ENCODE data around the gene GPT2.
A peak's percentile ranks its signal among the peaks of the same experiment; 100 is the strongest.

DNA sequence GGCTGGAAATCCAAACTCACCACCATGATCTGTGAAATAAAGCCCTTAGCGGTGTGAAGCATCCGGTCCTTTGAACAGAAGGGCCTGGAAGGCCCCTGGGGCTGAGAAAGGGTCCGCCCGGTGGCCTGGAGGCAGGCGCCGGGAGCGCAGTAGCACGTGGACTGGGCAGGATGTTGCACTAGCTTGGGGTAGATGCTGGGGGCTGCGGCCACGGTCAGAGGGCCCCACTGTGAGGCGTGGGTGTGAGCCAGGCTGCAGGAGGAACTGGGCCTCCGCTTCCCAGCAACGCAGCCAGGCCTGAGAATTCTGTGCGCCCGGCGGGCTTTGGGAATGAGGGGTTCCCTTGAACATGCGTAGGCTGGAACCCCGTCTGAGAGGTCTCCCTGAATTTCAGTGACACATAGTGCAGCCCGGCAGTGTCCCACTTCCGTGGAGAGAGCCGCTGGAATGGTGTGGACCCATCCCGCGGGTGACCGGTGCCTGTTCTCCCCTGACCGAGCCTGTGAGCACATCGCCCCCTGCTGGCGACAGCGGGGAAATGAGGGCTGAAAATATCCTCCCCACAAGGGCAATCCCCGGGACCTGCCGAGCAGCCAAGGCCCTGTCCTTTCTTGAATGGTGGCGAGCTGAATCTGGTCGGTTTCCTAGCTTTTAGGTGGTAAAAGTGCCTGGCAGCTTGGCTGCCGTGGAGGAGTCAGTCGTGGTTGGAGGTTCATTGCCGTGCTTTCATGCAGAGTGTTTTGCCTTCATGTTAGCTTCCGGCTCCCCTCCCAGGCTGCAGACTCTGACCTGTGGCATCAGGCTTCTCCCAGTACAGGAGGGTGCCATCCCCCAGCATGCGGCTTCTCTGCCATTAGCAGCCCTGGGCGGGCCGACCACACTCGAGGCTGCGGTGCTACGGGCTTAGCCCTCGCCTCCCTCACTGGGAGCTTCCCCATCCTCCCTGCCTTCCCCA is 45.5 kb downstream of the GPT2 start:
- TF ChIP-seq, protein P1, sequence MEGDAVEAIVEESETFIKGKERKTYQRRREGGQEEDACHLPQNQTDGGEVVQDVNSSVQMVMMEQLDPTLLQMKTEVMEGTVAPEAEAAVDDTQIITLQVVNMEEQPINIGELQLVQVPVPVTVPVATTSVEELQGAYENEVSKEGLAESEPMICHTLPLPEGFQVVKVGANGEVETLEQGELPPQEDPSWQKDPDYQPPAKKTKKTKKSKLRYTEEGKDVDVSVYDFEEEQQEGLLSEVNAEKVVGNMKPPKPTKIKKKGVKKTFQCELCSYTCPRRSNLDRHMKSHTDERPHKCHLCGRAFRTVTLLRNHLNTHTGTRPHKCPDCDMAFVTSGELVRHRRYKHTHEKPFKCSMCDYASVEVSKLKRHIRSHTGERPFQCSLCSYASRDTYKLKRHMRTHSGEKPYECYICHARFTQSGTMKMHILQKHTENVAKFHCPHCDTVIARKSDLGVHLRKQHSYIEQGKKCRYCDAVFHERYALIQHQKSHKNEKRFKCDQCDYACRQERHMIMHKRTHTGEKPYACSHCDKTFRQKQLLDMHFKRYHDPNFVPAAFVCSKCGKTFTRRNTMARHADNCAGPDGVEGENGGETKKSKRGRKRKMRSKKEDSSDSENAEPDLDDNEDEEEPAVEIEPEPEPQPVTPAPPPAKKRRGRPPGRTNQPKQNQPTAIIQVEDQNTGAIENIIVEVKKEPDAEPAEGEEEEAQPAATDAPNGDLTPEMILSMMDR (IDR thresholded peaks at IDR 0.05) = peak; percentile 97
- no peak for TF ChIP-seq ZFX (IDR thresholded peaks at IDR 0.05; ENCODE audit: borderline replicate concordance)
